SJCRH30 (cell line): ENCODE data around the gene TMEM270. TPM values are rescaled to one million over a fixed set of nuclear protein-coding genes. Genes with fewer than 3 reads are reported as not detected.

Source experiments
- DNase-seq, 2 experiments: peaks; one replicate each; pipeline ENCODE4 v3.0.0-alpha.2; 2015 to 2020
- H3K27ac ChIP-seq: fragments of 250-450 bp; sonication (Bioruptor Pico); 2 replicates; pipeline ENCODE4 v1.5.1; 2020; ENCODE audit warnings: mild to moderate bottlenecking, moderate library complexity
- H3K27me3 ChIP-seq: fragments of 250-450 bp; sonication (Bioruptor Pico); 2 replicates; pipeline ENCODE4 v1.5.1; 2020; ENCODE audit warnings: mild to moderate bottlenecking, moderate library complexity
- H3K36me3 ChIP-seq: fragments of 250-450 bp; sonication (Bioruptor Pico); 2 replicates; pipeline ENCODE4 v1.5.1; 2020; ENCODE audit warnings: mild to moderate bottlenecking, moderate library complexity
- H3K4me1 ChIP-seq: fragments of 250-450 bp; sonication (Bioruptor Pico); 2 replicates; pipeline ENCODE4 v1.5.1; 2020; ENCODE audit warnings: mild to moderate bottlenecking, moderate library complexity
- H3K4me3 ChIP-seq: fragments of 250-450 bp; sonication (Bioruptor Pico); 2 replicates; pipeline ENCODE4 v1.5.1; 2020; ENCODE audit warnings: mild to moderate bottlenecking, moderate library complexity
- H3K9me3 ChIP-seq: fragments of 250-450 bp; sonication (Bioruptor Pico); replicated peaks from 2 replicates; pipeline ENCODE4 v1.5.1; 2020; ENCODE audit warnings: mild to moderate bottlenecking, moderate library complexity
- total RNA-seq: library from RNA; depleted of rRNA; stranded (reverse); fragments of >200 nt; shearing (Covaris generic); gene quantifications from 2 replicates; pipeline ENCODE4 v1.2.3, GENCODE V29; 2014

The TMEM270 gene
- total RNA-seq, 1 experiment from 2014 or later: not detected

DNA sequence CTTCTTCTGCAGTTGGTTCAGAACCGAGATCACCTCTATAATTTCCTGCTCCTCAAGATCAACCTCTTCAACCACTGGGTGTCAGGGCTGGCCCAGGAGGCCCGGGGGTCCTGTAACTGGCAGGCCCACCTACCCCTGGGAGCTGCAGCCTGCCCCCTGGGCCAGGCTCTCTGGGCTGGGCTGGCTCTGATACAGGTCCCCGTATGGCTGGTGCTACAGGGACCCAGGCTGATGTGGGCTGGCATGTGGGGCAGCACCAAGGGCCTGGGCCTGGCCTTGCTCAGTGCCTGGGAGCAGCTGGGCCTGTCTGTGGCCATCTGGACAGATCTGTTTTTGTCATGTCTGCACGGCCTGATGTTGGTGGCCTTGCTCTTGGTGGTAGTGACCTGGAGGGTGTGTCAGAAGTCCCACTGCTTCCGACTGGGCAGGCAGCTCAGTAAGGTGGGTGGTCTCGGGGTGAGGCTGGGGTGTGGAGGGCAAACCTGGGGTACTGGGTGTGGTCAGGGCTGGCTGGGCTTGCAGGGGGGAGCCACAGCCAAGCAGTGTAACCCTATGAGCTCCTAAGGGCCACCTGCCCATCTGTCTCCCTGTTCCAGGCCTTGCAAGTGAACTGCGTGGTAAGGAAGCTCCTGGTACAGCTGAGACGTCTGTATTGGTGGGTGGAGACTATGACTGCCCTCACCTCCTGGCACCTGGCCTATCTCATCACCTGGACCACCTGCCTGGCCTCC is 4.2 kb downstream of the TMEM270 start:
- Histone ChIP-seq H3K4me1 (peaks cover 3% of the 10 kb centered on the region; the same call in 1 of the 2 replicates), H3K27ac (no peak overlapping the region), H3K27me3 (no peaks in the 10 kb centered on the region; the same call in 1 of the 2 replicates), H3K36me3 (no peaks in the 10 kb centered on the region), H3K9me3 (no peaks in the 10 kb centered on the region), H3K4me3 (no peak overlapping the region)
- DNase-seq: no peak

- no peak overlapping the region for H3K27ac ChIP-seq
- H3K4me1 ChIP-seq: peaks cover 7% of the 10 kb centered on the region; the same call in 1 of the 2 replicates
- H3K27me3 ChIP-seq: no peaks in the 10 kb centered on the region; the same call in 1 of the 2 replicates
- H3K4me3 ChIP-seq: no peak overlapping the region
- peak; percentile 46 to 77 for DNase-seq
- H3K36me3 ChIP-seq: no peaks in the 10 kb centered on the region
- H3K9me3 ChIP-seq: no peaks in the 10 kb centered on the region
Observed at GRCh38 chr7:73865738-73866445, 4.9 kb downstream of the TMEM270 start.

DNA sequence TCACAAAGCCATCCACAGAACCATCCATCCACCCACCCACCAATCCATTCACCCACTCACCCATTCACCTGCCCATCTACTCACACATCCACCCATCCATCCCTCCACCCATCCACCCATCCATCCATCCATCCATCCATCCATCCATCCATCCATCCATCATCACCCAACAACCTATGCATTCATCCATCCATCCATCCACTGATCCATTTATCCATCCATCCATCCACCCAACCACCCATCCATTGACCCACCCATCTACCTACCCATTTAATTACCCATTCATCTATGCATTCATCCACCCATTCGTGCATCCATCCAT is 5.4 kb downstream of the TMEM270 start:
- no peak for DNase-seq
- Histone ChIP-seq H3K9me3 (no peaks in the 10 kb centered on the region), H3K27ac (no peak overlapping the region), H3K27me3 (no peaks in the 10 kb centered on the region; the same call in 1 of the 2 replicates), H3K4me3 (no peak overlapping the region), H3K4me1 (peaks cover 7% of the 10 kb centered on the region; the same call in 1 of the 2 replicates), H3K36me3 (no peaks in the 10 kb centered on the region)

DNA sequence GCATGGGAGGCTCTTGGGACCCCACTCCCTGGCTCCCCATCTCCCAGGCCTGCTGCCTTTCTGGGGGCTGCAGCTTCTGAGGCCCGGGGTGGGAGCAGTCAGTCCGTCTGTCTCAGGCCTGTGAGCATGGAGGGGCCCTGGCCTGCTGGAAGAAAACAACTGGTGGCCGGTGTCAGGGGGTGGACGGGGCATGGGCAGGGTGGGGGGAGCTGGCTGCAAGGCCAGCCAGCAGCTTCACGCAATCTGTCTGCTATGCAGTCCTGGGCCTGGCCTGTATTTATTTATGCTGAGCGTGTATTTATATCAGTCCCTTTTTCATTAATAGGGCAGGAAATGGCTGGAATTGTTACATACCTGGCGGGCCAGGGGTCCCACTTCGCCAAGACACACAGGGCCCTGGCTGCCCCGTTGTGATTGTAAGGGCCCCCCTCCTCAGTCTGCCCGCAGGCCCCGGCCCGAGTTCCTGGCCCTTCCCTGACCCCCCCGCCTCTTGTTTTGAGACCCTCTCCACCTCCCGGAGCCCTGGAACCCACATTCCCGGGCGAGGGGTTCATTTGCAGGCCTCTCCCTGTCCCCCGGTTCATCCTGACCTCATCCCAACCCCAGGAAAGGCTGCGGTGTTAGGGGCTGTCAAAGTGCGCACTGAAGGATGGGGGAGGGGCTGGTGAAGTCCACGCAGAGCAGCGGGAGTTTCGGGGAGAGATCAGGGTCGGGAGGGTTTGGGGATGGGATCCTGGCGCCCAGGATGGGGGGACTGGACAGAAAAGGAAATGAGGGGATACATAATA is 8.2 kb downstream of the TMEM270 start:
- Histone ChIP-seq H3K27me3 (peaks cover 8% of the 10 kb centered on the region), H3K4me3 (no peak overlapping the region), H3K9me3 (no peaks in the 10 kb centered on the region), H3K36me3 (no peaks in the 10 kb centered on the region), H3K4me1 (peaks cover 7% of the 10 kb centered on the region; the same call in 1 of the 2 replicates), H3K27ac (no peak overlapping the region)
- DNase-seq: no peak

- Histone ChIP-seq H3K27me3 (peaks cover 8% of the 10 kb centered on the region), H3K27ac (no peak overlapping the region), H3K36me3 (no peaks in the 10 kb centered on the region), H3K4me1 (peaks cover 7% of the 10 kb centered on the region; the same call in 1 of the 2 replicates), H3K4me3 (no peak overlapping the region), H3K9me3 (no peaks in the 10 kb centered on the region)
- DNase-seq: no peak
Observed at GRCh38 chr7:73870041-73870492, 9.1 kb downstream of the TMEM270 start.

- no peak overlapping the region for H3K4me3 ChIP-seq
- H3K4me1 ChIP-seq: peaks cover 7% of the 10 kb centered on the region; the same call in 1 of the 2 replicates
- peaks cover 8% of the 10 kb centered on the region for H3K27me3 ChIP-seq
- no peaks in the 10 kb centered on the region for H3K9me3 ChIP-seq
- DNase-seq: no peak
- H3K27ac ChIP-seq: no peak overlapping the region
- no peaks in the 10 kb centered on the region for H3K36me3 ChIP-seq
Observed at GRCh38 chr7:73871163-73872011, 10.4 kb downstream of the TMEM270 start.

GRCh38 chr7:73872056-73872908 is 11.3 kb downstream of the TMEM270 start:
- DNase-seq: no peak
- peaks cover 8% of the 10 kb centered on the region for H3K27me3 ChIP-seq
- H3K9me3 ChIP-seq: no peaks in the 10 kb centered on the region

DNA sequence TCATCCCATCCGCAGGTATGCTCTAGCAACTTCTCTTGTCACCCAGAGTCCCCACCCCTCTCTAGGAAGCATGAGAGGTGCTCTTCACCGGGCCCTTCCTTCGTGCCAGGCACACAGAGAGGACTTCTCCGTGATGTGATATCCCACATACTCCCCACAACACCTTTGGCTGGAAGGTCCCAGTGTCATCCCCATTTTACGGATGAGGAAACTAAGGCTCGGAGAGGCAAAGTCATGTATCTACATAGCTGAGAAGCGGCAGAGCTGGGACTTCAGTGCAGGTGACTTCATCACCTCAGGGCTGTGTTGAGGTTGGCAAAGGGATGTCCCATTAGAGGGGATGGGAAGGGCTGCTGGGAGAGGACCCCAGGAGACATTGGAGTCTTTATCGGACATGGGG is 15.4 kb downstream of the TMEM270 start:
- Histone ChIP-seq H3K4me3 (no peak overlapping the region), H3K27ac (no peak overlapping the region), H3K9me3 (no peaks in the 10 kb centered on the region), H3K4me1 (no peaks in the 10 kb centered on the region), H3K36me3 (no peaks in the 10 kb centered on the region), H3K27me3 (peaks cover 16% of the 10 kb centered on the region)
- DNase-seq: no peak

More at GRCh38 chr7:73872056-73872908, 11.3 kb downstream of the TMEM270 start:
- no peaks in the 10 kb centered on the region for H3K36me3 ChIP-seq
- no peak overlapping the region for H3K27ac ChIP-seq
- H3K4me1 ChIP-seq: peaks cover 7% of the 10 kb centered on the region; the same call in 1 of the 2 replicates
- H3K4me3 ChIP-seq: no peak overlapping the region

GRCh38 chr7:73876973-73877372 is 16.0 kb downstream of the TMEM270 start:
- H3K4me3 ChIP-seq: no peak overlapping the region
- no peaks in the 10 kb centered on the region for H3K36me3 ChIP-seq
- H3K9me3 ChIP-seq: no peaks in the 10 kb centered on the region
- no peak overlapping the region for H3K27ac ChIP-seq
- no peak for DNase-seq
- peaks cover 17% of the 10 kb centered on the region for H3K27me3 ChIP-seq
- H3K4me1 ChIP-seq: no peaks in the 10 kb centered on the region

- Histone ChIP-seq H3K9me3 (no peaks in the 10 kb centered on the region), H3K27ac (no peak overlapping the region), H3K4me3 (no peak overlapping the region), H3K4me1 (no peaks in the 10 kb centered on the region), H3K36me3 (no peaks in the 10 kb centered on the region), H3K27me3 (peaks cover 28% of the 10 kb centered on the region)
- DNase-seq: no peak
Observed at GRCh38 chr7:73879977-73880681, 19.2 kb downstream of the TMEM270 start.

GRCh38 chr7:73880755-73881328 is 19.9 kb downstream of the TMEM270 start:
- peaks cover 34% of the 10 kb centered on the region for H3K27me3 ChIP-seq
- no peak overlapping the region for H3K27ac ChIP-seq
- H3K36me3 ChIP-seq: no peaks in the 10 kb centered on the region
- no peak overlapping the region for H3K4me3 ChIP-seq
- no peak for DNase-seq
- no peaks in the 10 kb centered on the region; the same call in 1 of the 2 replicates for H3K4me1 ChIP-seq
- no peaks in the 10 kb centered on the region for H3K9me3 ChIP-seq

DNA sequence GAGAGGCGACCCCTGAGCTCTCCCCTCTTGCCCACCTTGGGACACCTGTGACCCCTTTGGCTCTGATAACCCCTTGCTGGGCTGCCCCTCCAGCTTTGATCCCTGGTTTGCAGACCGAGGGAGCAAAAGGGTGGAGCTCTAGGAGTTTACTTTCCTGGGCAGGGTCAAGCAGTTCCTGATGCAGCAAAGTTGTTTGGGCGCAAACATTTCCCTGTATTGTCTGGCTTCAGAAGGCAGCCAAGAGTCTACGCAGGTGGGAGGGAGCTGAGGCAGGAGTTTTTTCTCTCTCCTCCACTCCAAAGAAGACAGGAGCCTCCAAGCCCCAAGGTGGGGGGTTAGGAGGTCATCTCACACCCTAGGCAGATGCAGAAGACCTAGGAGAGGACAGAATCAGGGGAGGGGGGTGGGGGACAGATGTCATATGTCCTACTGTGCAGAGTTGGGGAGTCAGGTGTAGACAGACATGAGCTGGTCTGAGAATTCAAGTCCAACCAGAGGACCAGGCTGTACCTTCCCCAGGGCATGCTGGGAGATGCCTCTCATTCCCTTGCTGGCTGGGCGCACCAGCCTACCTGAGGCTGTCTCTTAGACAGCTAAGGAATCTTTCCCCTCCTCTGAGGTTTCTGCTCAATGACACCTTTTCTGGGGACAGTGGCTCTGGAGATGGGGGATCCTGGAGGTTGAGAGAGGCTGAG is 20.5 kb downstream of the TMEM270 start:
- Histone ChIP-seq H3K27ac (no peak overlapping the region), H3K27me3 (peaks cover 41% of the 10 kb centered on the region), H3K4me3 (no peak overlapping the region), H3K36me3 (no peaks in the 10 kb centered on the region), H3K9me3 (no peaks in the 10 kb centered on the region), H3K4me1 (peaks cover 5% of the 10 kb centered on the region; the same call in 1 of the 2 replicates)
- DNase-seq: no peak
